RWPE1 (cell line): ENCODE measurements around the gene WDFY4.

Experiments used
- CTCF ChIA-PET: fragments of 350-600 bp; sonication (Branson Sonifier 250); formaldehyde crosslinking; extraction: SDS; loops from one replicate; lab custom pipeline; 2021; lab: Yijun Ruan, JAX
- POLR2A ChIA-PET: fragments of 400-600 bp; formaldehyde crosslinking; extraction: SDS; loops from one replicate; lab custom pipeline; 2020; ENCODE audit warnings: antibody characterized with exemption; ENCODE audit not compliant: low non-redundant PET; lab: Yijun Ruan, JAX
- DNase-seq: peaks from one replicate; pipeline ENCODE4 v3.0.0; 2012; ENCODE audit warnings: low spot score
- H3K27ac ChIP-seq: fragments of 450-650 bp; 2 replicates; pipeline ENCODE4 v1.5.1; 2017
- TF ChIP-seq, protein P1 (sequence below): fragments of 450-650 bp; conservative IDR thresholded peaks from 2 replicates; pipeline ENCODE4 v1.5.1; 2017; ENCODE audit warnings: low read depth, mild to moderate bottlenecking

WDFY4 gene

DNA sequence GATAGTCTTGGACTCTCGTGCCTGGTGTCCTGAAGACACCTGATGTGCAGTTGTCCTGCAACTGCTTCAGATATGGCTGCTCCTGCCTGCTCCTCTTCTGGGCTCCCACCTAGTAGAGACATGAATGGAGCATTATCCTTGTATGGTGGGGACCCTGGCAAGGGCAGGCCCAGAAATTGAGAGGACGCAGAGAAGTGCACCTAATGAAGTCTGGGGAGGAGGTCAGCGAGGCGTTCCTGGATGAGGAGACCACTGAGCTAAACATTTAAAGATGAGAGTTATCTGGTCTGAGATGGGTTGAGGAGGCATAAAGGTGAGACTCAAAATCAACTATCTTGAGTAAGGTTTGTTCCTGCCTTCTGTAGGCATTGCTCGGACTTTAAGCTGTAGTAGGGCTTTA is 66.3 kb downstream of the WDFY4 start:
- ChIA-PET CTCF (no interaction called here), POLR2A (no interaction called here)
- TF ChIP-seq, protein P1, sequence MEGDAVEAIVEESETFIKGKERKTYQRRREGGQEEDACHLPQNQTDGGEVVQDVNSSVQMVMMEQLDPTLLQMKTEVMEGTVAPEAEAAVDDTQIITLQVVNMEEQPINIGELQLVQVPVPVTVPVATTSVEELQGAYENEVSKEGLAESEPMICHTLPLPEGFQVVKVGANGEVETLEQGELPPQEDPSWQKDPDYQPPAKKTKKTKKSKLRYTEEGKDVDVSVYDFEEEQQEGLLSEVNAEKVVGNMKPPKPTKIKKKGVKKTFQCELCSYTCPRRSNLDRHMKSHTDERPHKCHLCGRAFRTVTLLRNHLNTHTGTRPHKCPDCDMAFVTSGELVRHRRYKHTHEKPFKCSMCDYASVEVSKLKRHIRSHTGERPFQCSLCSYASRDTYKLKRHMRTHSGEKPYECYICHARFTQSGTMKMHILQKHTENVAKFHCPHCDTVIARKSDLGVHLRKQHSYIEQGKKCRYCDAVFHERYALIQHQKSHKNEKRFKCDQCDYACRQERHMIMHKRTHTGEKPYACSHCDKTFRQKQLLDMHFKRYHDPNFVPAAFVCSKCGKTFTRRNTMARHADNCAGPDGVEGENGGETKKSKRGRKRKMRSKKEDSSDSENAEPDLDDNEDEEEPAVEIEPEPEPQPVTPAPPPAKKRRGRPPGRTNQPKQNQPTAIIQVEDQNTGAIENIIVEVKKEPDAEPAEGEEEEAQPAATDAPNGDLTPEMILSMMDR: no peak
- no peak overlapping the region for H3K27ac ChIP-seq
- DNase-seq: no peak

DNA sequence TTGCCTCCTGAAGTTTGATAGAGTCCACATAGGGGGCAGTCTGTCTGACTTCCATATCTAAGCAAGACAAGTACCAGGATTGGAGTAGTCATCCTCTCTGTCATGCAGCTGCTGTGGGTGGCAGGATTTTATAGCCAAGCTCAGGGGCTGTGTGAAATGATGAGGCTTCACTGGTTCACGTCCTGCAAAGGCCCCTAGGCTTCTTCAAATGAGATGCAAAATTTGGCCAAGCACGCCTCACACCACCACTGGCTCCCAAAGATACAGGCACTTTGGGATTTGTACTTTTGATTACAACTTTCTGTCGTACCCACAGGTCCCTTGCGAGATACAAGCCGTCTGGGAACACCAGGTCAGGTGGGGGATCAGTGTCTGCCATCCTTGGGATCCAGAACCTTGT is 67.1 kb downstream of the WDFY4 start:
- DNase-seq: no peak
- ChIA-PET CTCF (no interaction called here), POLR2A (no interaction called here)
- TF ChIP-seq, protein P1: no peak
- H3K27ac ChIP-seq: no peak overlapping the region

DNA sequence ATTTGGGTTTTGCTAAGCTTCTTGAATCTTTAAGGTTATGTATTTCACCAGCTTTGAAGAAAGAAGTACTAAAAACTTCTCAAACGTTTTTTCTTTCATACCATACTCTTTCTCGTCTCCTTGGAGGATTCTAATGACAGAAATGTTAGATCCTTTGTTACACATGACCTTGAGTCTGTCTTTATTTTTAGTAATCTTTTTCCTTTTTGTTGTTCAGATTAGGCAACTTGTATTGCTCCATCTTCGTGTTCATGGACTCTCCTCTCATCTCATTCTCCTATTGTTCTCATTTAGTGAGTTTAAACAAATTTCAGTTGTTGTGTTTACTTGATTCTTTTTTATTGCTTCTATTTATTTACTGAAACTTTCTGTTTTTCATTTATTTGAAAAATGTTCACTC is 73.7 kb downstream of the WDFY4 start:
- H3K27ac ChIP-seq: no peak overlapping the region
- ChIA-PET CTCF (no interaction called here), POLR2A (no interaction called here)
- no peak for DNase-seq
- TF ChIP-seq, protein P1: no peak

DNA sequence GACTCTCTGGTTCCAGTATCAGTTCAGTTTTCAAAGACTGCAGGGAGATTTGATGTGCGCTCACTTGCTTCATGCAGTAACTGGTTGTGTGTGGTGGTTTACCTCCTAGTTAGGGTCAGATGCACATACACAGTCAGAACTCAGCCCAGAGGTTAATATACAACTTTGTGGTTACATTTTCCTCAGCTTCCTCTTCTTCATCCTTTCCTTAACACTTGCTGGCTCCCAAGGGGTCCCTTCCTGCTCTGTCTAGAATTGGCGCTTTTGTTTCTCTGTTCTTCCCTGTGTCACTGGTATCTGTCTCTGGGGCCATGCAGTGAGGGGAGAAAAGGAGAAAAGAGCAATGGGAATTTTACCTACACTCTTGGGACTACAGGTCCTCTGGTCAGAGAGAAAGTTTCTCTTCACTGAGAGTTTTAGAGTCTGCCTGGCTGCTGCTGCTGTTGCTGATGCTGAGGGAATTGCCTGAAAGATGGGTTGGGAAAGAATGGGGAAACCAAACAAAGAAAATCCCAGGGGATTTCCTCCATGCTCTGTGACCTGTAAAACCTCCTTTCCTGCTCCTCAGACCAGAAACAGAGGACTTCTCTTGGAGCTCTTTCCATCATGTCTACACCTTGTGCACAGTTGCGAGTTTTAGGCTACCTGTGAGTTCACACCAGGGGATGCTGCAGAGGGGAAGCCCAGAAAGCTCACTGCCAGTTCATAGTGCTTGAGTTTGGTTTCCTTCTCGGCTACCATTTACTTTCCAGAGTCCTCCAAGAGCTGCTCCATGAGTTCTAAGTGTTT is 74.6 kb downstream of the WDFY4 start:
- TF ChIP-seq, protein P1: no peak
- ChIA-PET CTCF (interaction anchor here (0.5 to 0.7 kb wide), 2 partner anchors 10 to 469 kb away, joined by 3 to 6 read pairs; no protein-coding TSS in a partner anchor), POLR2A (no interaction called here)
- DNase-seq: no peak
- H3K27ac ChIP-seq: no peak overlapping the region

DNA sequence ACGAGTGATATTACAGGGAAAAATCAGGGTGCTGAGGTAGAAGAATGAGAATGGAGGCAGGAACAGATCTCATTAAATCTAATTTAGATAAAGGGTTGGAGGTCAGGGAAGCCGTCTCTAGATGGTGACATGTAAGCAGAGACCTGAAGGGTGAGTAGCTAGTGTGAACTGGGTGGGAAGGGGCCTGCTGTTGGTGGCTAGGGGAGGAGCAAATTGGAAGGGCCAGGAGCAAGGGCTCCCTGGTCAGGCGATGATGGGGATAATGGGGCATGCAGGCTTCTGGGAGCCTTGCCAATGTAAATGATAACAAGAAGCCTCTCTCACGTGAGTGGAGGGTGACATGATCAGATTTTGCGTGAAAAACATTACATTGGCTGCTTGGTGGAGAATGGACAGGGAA is 76.3 kb downstream of the WDFY4 start:
- TF ChIP-seq, protein P1: no peak
- ChIA-PET POLR2A (no interaction called here), CTCF (interaction anchor here (0.7 kb wide), 1 partner anchor 105 kb away, joined by 3 read pairs; no protein-coding TSS in a partner anchor)
- no peak for DNase-seq
- H3K27ac ChIP-seq: no peak overlapping the region

DNA sequence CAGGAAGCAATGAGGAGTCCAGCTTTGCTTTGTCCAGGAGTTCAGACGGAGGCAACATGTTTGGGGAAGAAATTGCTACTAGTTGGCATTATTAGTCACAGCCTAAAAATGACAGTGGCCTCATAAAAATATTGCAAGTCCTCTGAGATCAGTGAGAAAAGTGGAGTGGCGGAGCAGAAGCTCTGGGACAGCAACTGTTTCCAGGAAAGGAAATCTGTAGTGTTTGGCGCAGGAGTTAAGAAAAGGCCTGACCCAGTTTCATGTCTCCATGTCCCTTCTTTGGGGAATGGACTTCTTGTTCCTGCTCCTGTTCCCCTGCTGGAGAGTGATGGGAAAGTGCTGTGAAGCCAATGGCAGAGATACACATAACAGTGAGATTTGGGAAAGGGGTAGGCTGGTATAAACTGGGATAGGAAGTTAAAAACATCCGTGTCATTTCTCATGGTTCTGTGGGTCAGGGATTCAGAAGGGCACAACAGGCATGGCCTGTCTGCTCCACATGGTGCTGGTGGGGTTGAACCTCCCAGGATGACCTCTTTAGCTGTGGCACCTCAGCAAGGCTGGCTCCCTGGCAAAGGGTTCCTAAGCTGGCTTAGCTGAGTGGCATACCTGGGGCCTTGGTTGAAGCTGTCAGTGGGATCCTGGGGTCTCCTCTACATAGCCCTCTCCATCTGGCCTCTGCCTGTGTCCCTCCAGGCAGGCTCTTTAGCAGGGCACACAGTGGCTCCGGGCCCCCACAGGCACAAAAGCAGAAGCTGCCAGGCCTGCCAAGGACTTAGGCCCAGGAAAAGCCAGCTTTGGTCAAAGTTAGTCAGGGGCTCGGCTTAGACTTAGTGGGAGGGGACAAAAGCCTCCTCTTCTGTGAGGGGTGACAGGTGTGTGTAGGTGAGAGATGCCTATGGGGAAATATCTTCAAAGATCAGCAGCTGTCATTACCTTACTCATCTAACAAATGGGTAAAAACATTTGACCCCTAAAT is 77.7 kb downstream of the WDFY4 start:
- DNase-seq: no peak
- POLR2A ChIA-PET: no interaction called here
- H3K27ac ChIP-seq: no peak overlapping the region
- TF ChIP-seq, protein P1: no peak
- CTCF ChIA-PET: no interaction called here
